NCI-H446 (cell line): ENCODE data around the gene NHEJ1.

Experiments
- DNase-seq, 2 experiments: peaks; one replicate each; lab custom pipeline; 2025; lab: John Stamatoyannopoulos, UW

NHEJ1 gene

GRCh38 chr2:219028996-219029828 is 131.4 kb downstream of the NHEJ1 start:
- DNase-seq = no peak

GRCh38 chr2:219028141-219028540 is 132.5 kb downstream of the NHEJ1 start:
- DNase-seq = no peak

GRCh38 chr2:219027511-219028055 is 133.0 kb downstream of the NHEJ1 start:
- no peak for DNase-seq

- DNase-seq = no peak
Observed at GRCh38 chr2:219026946-219027345, 133.7 kb downstream of the NHEJ1 start.

- DNase-seq = no peak
Observed at GRCh38 chr2:219025637-219026585, 134.7 kb downstream of the NHEJ1 start.
